GM10266 (cell line): ENCODE results near the gene LIPI.
"Not testable (repeated sequence)": the region's sequence is repeated elsewhere in the genome, so short reads cannot be mapped to it uniquely, and the experiment has no call there.

Experiments
- DNase-seq: peaks from one replicate; pipeline ENCODE4 v3.0.0; 2012; ENCODE audit errors: extremely low spot score
- CTCF ChIP-seq: IDR thresholded peaks from 2 replicates; pipeline ENCODE4 v1.5.1; 2012; ENCODE audit warnings: mild to moderate bottlenecking, low read depth; ENCODE audit not compliant: control insufficient read depth, insufficient read depth; ENCODE audit errors: missing control alignments

The LIPI gene

GRCh38 chr21:14215971-14216641 is 5.4 kb upstream of the LIPI start, which contains the start of gene RBM11:
Gene RBM11, plus strand, starts transcription at chr21:14216157. Its CDS starts 30 bp downstream, at chr21:14216187.
- DNase-seq, result peak; percentile 66
- no peak for TF ChIP-seq CTCF

GRCh38 chr21:14213164-14213563 is 2.4 kb upstream of the LIPI start:
- no peak for TF ChIP-seq CTCF
- no peak for DNase-seq

GRCh38 chr21:14206222-14206621 is 4.5 kb downstream of the LIPI start:
- no peak for TF ChIP-seq CTCF
- no peak for DNase-seq

- DNase-seq, result not testable (repeated sequence)
Observed at GRCh38 chr21:14166463-14167223, 44.1 kb downstream of the LIPI start.

- DNase-seq, result no peak
- no peak for TF ChIP-seq CTCF
Observed at GRCh38 chr21:14143999-14144398, 66.8 kb downstream of the LIPI start.

GRCh38 chr21:14124266-14124665 is 86.5 kb downstream of the LIPI start:
- no peak for DNase-seq
- TF ChIP-seq CTCF, result no peak

- DNase-seq, result no peak
- no peak for TF ChIP-seq CTCF
Observed at GRCh38 chr21:14121719-14122118, 89.0 kb downstream of the LIPI start.
